H1 (cell line): ENCODE measurements around the gene PHEX. TPM values are rescaled to one million over a fixed set of nuclear protein-coding genes. Genes with fewer than 3 reads are reported as not detected.

Experiments used
- CTCF ChIA-PET: fragments of 300-600 bp; sonication (Branson Sonifier 250); formaldehyde crosslinking; loops from one replicate; lab custom pipeline; 2021; ENCODE audit not compliant: partially characterized antibody; lab: Charles Lee
- POLR2A ChIA-PET: fragments of 300-600 bp; sonication (Branson Sonifier 250); formaldehyde crosslinking; loops from one replicate; lab custom pipeline; 2021; ENCODE audit warnings: inconsistent platforms; ENCODE audit not compliant: partially characterized antibody; lab: Charles Lee
- DNase-seq, 2 experiments: peaks; one replicate each; pipeline versions ENCODE4 v3.0.0 to v3.0.0-alpha.2; 2010 to 2022; ENCODE audit warnings: low spot score in 2 of 2, low read depth in 1 of 2, mixed read lengths in 1 of 2
- FAIRE-seq: peaks from 2 replicates; lab custom pipeline; 2011; peaks lifted over from hg19 to GRCh38; lab: Jason Lieb, UNC
- H2AFZ ChIP-seq: 2 replicates; pipeline ENCODE4 v1.8.1; 2012; ENCODE audit warnings: low read length, inconsistent platforms
- H2AK5ac ChIP-seq: 2 replicates; pipeline ENCODE4 v1.6.1; 2013; ENCODE audit warnings: low read depth, low read length
- H2BK120ac ChIP-seq: replicated peaks from 2 replicates; pipeline ENCODE3; 2013; ENCODE audit warnings: low read depth, low read length, inconsistent platforms
- H2BK12ac ChIP-seq: 2 replicates; pipeline ENCODE4 v1.6.1; 2013; ENCODE audit warnings: low read depth, low read length
- H2BK15ac ChIP-seq: 2 replicates; pipeline ENCODE4 v1.6.1; 2013; ENCODE audit warnings: low read length
- H2BK20ac ChIP-seq: 2 replicates; pipeline ENCODE4 v1.6.1; 2013; ENCODE audit warnings: low read length
- H2BK5ac ChIP-seq: 2 replicates; pipeline ENCODE4 v1.6.1; 2013; ENCODE audit warnings: low read depth, low read length
- H3K14ac ChIP-seq: 2 replicates; pipeline ENCODE4 v1.6.1; 2013; ENCODE audit warnings: inconsistent platforms; ENCODE audit not compliant: insufficient read length
- H3K18ac ChIP-seq: 2 replicates; pipeline ENCODE4 v1.6.1; 2013; ENCODE audit warnings: low read length; ENCODE audit errors: extremely low read depth
- H3K23ac ChIP-seq: 2 replicates; pipeline ENCODE4 v1.6.1; 2013; ENCODE audit warnings: inconsistent platforms; ENCODE audit not compliant: insufficient read length
- H3K23me2 ChIP-seq: 2 replicates; pipeline ENCODE4 v1.6.1; 2013; ENCODE audit warnings: low read depth, low read length
- H3K27ac ChIP-seq: 2 replicates; pipeline ENCODE4 v1.6.1; 2011; ENCODE audit warnings: low read depth, low read length, inconsistent platforms
- H3K27me3 ChIP-seq, 4 experiments: replicated peaks in 1 of 4; 1 replicate in 1 of 4; 2 replicates in 3 of 4; pipeline versions ENCODE4 v1.6.1 to v1.8.1; 2011 to 2013; ENCODE audit warnings: low read length in 3 of 4, mild to moderate bottlenecking in 3 of 4, inconsistent platforms in 2 of 4, mixed read lengths in 2 of 4, moderate library complexity in 1 of 4; ENCODE audit not compliant: control insufficient read depth in 3 of 4, insufficient read depth in 3 of 4; ENCODE audit errors: extremely low read depth in 1 of 4
- H3K36me3 ChIP-seq, 4 experiments: 2 replicates each; pipeline versions ENCODE4 v1.6.1 to v1.8.1; 2011 to 2013; ENCODE audit warnings: mild to moderate bottlenecking in 4 of 4, low read length in 3 of 4, moderate library complexity in 2 of 4, control low read depth in 1 of 4, inconsistent platforms in 1 of 4; ENCODE audit not compliant: insufficient read depth in 4 of 4, control insufficient read depth in 2 of 4
- H3K4ac ChIP-seq: replicated peaks from 2 replicates; pipeline ENCODE3; 2013; ENCODE audit warnings: low read length, low read depth, mixed read lengths, inconsistent platforms; ENCODE audit not compliant: insufficient read length
- H3K4me1 ChIP-seq, 4 experiments: replicated peaks in 1 of 4; 1 replicate in 1 of 4; 2 replicates in 3 of 4; pipeline versions ENCODE4 v1.6.1 to v1.8.1; 2011 to 2013; ENCODE audit warnings: low read length in 3 of 4, inconsistent platforms in 2 of 4, mixed read lengths in 1 of 4; ENCODE audit not compliant: insufficient read depth in 4 of 4, control insufficient read depth in 3 of 4
- H3K4me2 ChIP-seq, 2 experiments: 2 replicates each; pipeline versions ENCODE4 v1.6.1 to v1.8.1; 2011 to 2013; ENCODE audit warnings: low read depth in 2 of 2, low read length in 2 of 2, control low read depth in 1 of 2, inconsistent platforms in 1 of 2, mild to moderate bottlenecking in 1 of 2; ENCODE audit not compliant: insufficient read depth in 1 of 2
- H3K4me3 ChIP-seq, 4 experiments: fragments of 200-600, 300-600 bp in 1 of 4; sonication (generic), shearing (Covaris generic), sonication (Bioruptor Twin) in 1 of 4; 2 replicates each; pipeline versions ENCODE4 v1.5.1 to v1.8.1; 2011 to 2016; ENCODE audit warnings: low read length in 4 of 4, low read depth in 3 of 4, control low read depth in 2 of 4, inconsistent platforms in 2 of 4, mild to moderate bottlenecking in 2 of 4, mixed read lengths in 1 of 4, moderate library complexity in 1 of 4; ENCODE audit not compliant: insufficient read depth in 2 of 4; ENCODE audit errors: extremely low read depth in 1 of 4
- H3K56ac ChIP-seq: replicated peaks from 2 replicates; pipeline ENCODE3; 2013; ENCODE audit warnings: low read depth, mild to moderate bottlenecking, mixed read lengths, low read length, inconsistent platforms; ENCODE audit not compliant: insufficient read length
- H3K79me1 ChIP-seq: 2 replicates; pipeline ENCODE4 v1.6.1; 2013; ENCODE audit warnings: low read depth, low read length, control low read depth
- H3K79me2 ChIP-seq, 2 experiments: 2 replicates each; pipeline versions ENCODE4 v1.6.1 to v1.8.1; 2012 to 2013; ENCODE audit warnings: low read length in 2 of 2, mild to moderate bottlenecking in 2 of 2, inconsistent platforms in 1 of 2; ENCODE audit not compliant: insufficient read depth in 2 of 2, control insufficient read depth in 1 of 2
- H3K9ac ChIP-seq, 4 experiments: replicated peaks in 1 of 4; 1 replicate in 1 of 4; 2 replicates in 3 of 4; pipeline versions ENCODE4 v1.6.1 to v1.8.1; 2011 to 2013; ENCODE audit warnings: low read depth in 3 of 4, low read length in 3 of 4, control low read depth in 2 of 4, mild to moderate bottlenecking in 2 of 4, moderate library complexity in 2 of 4, inconsistent platforms in 1 of 4; ENCODE audit errors: extremely low read depth in 1 of 4
- H3K9me3 ChIP-seq, 2 experiments: 2 replicates each; pipeline versions ENCODE4 v1.6.1 to v1.8.1; 2012 to 2013; ENCODE audit warnings: mild to moderate bottlenecking in 2 of 2, moderate library complexity in 2 of 2, control low read depth in 1 of 2, inconsistent platforms in 1 of 2, low read depth in 1 of 2, low read length in 1 of 2, mixed read lengths in 1 of 2; ENCODE audit not compliant: insufficient read depth in 2 of 2
- H4K20me1 ChIP-seq, 2 experiments: replicated peaks in 1 of 2; 2 replicates each; pipeline versions ENCODE3 to v1.8.1; 2011 to 2013; ENCODE audit warnings: inconsistent platforms in 2 of 2, low read length in 2 of 2, mild to moderate bottlenecking in 1 of 2; ENCODE audit not compliant: insufficient read depth in 2 of 2, control insufficient read depth in 1 of 2
- H4K5ac ChIP-seq: 2 replicates; pipeline ENCODE4 v1.6.1; 2013; ENCODE audit warnings: low read length, low read depth, mixed read lengths, inconsistent platforms; ENCODE audit not compliant: insufficient read length
- H4K8ac ChIP-seq: 2 replicates; pipeline ENCODE4 v1.8.0; 2013; ENCODE audit warnings: mild to moderate bottlenecking, moderate library complexity, low read length, inconsistent platforms; ENCODE audit not compliant: insufficient read depth; ENCODE audit errors: extremely low read depth
- H4K91ac ChIP-seq: replicated peaks from 2 replicates; pipeline ENCODE3; 2013; ENCODE audit warnings: low read length, mixed read lengths, inconsistent platforms; ENCODE audit not compliant: insufficient read length
- BRCA1 ChIP-seq: IDR thresholded peaks from 2 replicates; pipeline ENCODE4 v1.6.1; 2012; ENCODE audit warnings: low read depth, low read length, improper control_type of control experiment
- CBX5 ChIP-seq: fragments of 300-800, 300-1000 bp; sonication (generic); IDR thresholded peaks from 2 replicates; pipeline ENCODE4 v1.7.1; 2016; ENCODE audit warnings: antibody characterized with exemption, low read length, low read depth
- JUN ChIP-seq: IDR thresholded peaks from 2 replicates; pipeline ENCODE4 v1.6.1; 2011; ENCODE audit warnings: low read depth, mild to moderate bottlenecking, improper control_type of control experiment, low read length
- KDM4A ChIP-seq: IDR thresholded peaks from one replicate; pipeline ENCODE4 v1.7.1; 2012; ENCODE audit warnings: low read depth, mild to moderate bottlenecking, moderate library complexity, low read length, inconsistent platforms; ENCODE audit not compliant: severe bottlenecking
- KDM5A ChIP-seq: fragments of 200-600 bp; IDR thresholded peaks from 2 replicates; pipeline ENCODE4 v1.7.1; 2012; ENCODE audit warnings: mild to moderate bottlenecking, low read length, inconsistent platforms, mixed read lengths
- PHF8 ChIP-seq: fragments of 200-600 bp; sonication (generic); conservative IDR thresholded peaks from 2 replicates; pipeline ENCODE4 v1.7.1; 2012; ENCODE audit warnings: low read depth, mild to moderate bottlenecking, inconsistent platforms, low read length, moderate library complexity
- SIN3A ChIP-seq, 2 experiments: IDR thresholded peaks in 1 of 2; conservative IDR thresholded peaks in 1 of 2; 2 replicates each; pipeline ENCODE4 v1.6.1; 2011 to 2012; ENCODE audit warnings: low read length in 2 of 2, improper control_type of control experiment in 1 of 2, low read depth in 1 of 2, mild to moderate bottlenecking in 1 of 2
- TAF7 ChIP-seq: optimal IDR thresholded peaks from 2 replicates; pipeline ENCODE3; 2011; ENCODE audit warnings: low read depth, mild to moderate bottlenecking, inconsistent platforms, low read length, moderate library complexity, borderline replicate concordance
- TCF12 ChIP-seq: IDR thresholded peaks from 2 replicates; pipeline ENCODE4 v1.6.1; 2011; ENCODE audit warnings: low read depth, mild to moderate bottlenecking, low read length
- WGBS, 2 experiments: shearing (Covaris generic) in 1 of 2; methylation state at CpG; one replicate each; pipeline versions ENCODE4 v1.1.6 to v1.1.7; 2013 to 2015; ENCODE audit warnings: low lambda C conversion rate in 2 of 2, mixed read lengths in 2 of 2, inconsistent platforms in 1 of 2, low coverage in 1 of 2, missing lambda C conversion rate in 1 of 2; ENCODE audit not compliant: insufficient replicate concordance in 2 of 2, insufficient coverage in 1 of 2, insufficient read length in 1 of 2; ENCODE audit errors: extremely low coverage in 1 of 2, missing lambda C conversion rate in 1 of 2; 5-methylcytosine and 5-hydroxymethylcytosine counted together
- polyA plus RNA-seq, 7 experiments: library from polyadenylated mRNA; depleted of rRNA in 3 of 7; stranded (reverse) in 5 of 7; unstranded in 2 of 7; fragments of >200 nt in 5 of 7; fragments of 200-250 nt in 2 of 7; gene quantifications; 1 replicate in 5 of 7; 2 replicates in 1 of 7; 4 replicates in 1 of 7; pipeline versions ENCODE4 v1.2.1 to v1.2.3, GENCODE V29; 2011 to 2013; ENCODE audit warnings: missing spikeins in 2 of 7, mixed read lengths in 2 of 7
- total RNA-seq: library from RNA; stranded (reverse); fragmentation: NEBNext Ultra II Directional; extraction: Animal tissue kit (Norgen Biotek cat#: 25700); gene quantifications from 2 replicates; pipeline ENCODE4 v1.2.1, GENCODE V29; 2021

PHEX gene
- total and polyA plus RNA-seq, 2 of the 8 experiments (the other 6 are each of a cell fraction or from before 2014, with no cell fraction given): 0.03 to 0.11 TPM

DNA sequence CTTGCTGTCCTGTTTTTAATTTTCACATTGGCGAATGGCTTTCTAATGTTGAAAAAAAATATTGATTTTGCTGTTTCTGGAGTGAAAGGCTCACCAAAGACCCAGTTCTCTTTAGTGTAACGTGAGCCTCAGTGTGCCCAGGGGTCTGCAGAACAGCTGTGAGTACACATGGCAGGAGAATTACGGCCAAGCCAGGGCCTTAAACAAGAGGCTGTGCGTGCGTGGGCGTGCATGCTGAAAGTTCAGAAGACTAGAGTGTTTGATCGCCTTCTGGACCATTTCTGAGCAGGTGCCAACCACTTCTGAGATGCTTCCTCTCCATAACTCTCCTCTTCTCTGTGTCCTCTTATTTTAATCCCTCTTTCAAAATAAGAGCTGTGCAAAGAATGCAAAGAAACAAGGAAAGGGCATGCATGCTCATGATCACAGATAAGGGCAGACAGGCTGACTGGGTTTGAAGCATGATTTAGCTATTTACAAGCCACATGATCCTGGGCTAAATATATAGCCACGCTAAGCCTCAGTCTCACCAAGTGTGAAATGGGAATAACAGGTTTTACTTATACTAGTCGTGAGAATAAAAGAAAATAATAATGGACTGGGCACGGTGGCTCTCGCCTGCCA lies 9.9 kb downstream of the PHEX start:
- Histone ChIP-seq H2BK12ac (no peak overlapping the region), H2AK5ac (no peak overlapping the region), H3K14ac (no peak overlapping the region), H2BK5ac (no peak overlapping the region), H3K79me2 (no peaks in the 10 kb centered on the region), H2AFZ (no peak overlapping the region), H3K4ac (no peak overlapping the region), H4K5ac (no peak overlapping the region), H3K23me2 (no peaks in the 10 kb centered on the region), H3K56ac (no peak overlapping the region), H3K27me3 (no peaks in the 10 kb centered on the region), H3K23ac (no peak overlapping the region), H4K20me1 (no peaks in the 10 kb centered on the region), H3K36me3 (no peaks in the 10 kb centered on the region), H4K91ac (no peak overlapping the region), H4K8ac (no peak overlapping the region), H3K18ac (no peak overlapping the region), H2BK20ac (no peak overlapping the region), H3K4me2 (no peak overlapping the region), H3K27ac (no peak overlapping the region), H3K4me3 (no peak overlapping the region), H3K4me1 (peaks cover 0 to 5% (median 1%) of the 10 kb centered on the region in 4 experiments; a peak in 2 of 7 replicates), H2BK15ac (no peak overlapping the region), H3K9ac (no peak overlapping the region), H3K9me3 (no peaks in the 10 kb centered on the region), H3K79me1 (no peaks in the 10 kb centered on the region), H2BK120ac (no peak overlapping the region)
- POLR2A ChIA-PET: no interaction called here
- FAIRE-seq (no peak), DNase-seq (no peak)
- TF ChIP-seq TAF7 (no peak), PHF8 (no peak), BRCA1 (no peak), KDM4A (no peak), JUN (no peak), SIN3A (conservative IDR thresholded peaks at IDR 0.05 in 1 of 2, IDR thresholded peaks at IDR 0.05 in 1 of 2; ENCODE audit: low read depth in 1 of 2, low read length in 2 of 2) (no peak), TCF12 (no peak), CBX5 (no peak), KDM5A (no peak)
- 91% methylated on average over 10 of the region's 11 CpGs; no CpG with 5 or more reads in 1 of the 2 experiments for WGBS, 2 experiments
- CTCF ChIA-PET: interaction anchor here (0.7 kb wide), 1 partner anchor 27 kb away, joined by 3 read pairs; no protein-coding TSS in a partner anchor
